HTR-8/SVneo (cell line): ENCODE data around the gene PLD6.
"Not testable (repeated sequence)": the region's sequence is repeated elsewhere in the genome, so short reads cannot be mapped to it uniquely, and the experiment has no call there.

Experiments
- DNase-seq: peaks from one replicate; pipeline ENCODE4 v3.0.0; 2011; ENCODE audit warnings: low spot score, mixed read lengths; ENCODE audit not compliant: insufficient read length
- FAIRE-seq: peaks from 2 replicates; lab custom pipeline; 2011; peaks lifted over from hg19 to GRCh38; lab: Jason Lieb, UNC

The PLD6 gene, protein sequence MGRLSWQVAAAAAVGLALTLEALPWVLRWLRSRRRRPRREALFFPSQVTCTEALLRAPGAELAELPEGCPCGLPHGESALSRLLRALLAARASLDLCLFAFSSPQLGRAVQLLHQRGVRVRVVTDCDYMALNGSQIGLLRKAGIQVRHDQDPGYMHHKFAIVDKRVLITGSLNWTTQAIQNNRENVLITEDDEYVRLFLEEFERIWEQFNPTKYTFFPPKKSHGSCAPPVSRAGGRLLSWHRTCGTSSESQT

DNA sequence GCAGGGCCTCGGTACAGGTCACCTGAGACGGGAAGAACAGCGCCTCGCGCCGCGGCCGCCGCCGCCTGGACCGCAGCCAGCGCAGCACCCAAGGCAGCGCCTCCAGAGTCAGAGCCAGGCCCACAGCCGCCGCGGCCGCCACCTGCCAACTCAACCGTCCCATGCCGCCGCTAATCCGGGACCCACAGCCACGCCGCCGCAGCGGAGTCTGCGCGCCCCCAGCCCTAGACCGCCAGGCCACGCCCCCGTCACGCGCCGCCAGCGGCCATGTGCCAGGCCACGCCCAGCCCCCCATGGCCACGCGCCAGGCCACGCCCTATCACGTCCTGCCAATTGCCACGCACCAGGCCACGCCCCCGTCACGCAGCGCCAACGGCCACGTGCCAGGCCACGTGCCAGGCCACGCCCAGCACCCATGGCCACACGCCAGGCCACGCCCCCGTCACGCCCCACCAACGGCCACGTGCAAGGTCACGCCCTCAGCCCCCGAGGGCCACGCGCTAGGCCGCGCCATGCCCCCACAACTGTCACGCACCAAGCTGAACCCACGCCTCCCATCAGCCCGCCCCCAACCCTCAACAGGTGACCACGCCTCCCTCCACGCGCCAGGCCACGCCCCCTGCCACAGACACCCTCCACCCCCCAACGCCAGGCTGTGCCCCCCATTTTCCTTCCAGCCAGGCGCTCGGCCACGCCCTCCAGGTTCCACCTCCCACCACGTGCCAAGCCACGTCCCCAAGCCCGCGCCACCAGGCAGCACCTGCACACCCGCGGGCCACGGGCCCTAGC, at the start of gene PLD6:
Gene PLD6, minus strand, starts transcription at position 210 of the 789 bp plus-strand sequence. Its CDS starts 47 bp downstream, at position 163.
- DNase-seq (peak; percentile 77), FAIRE-seq (peak; percentile 100)

DNA sequence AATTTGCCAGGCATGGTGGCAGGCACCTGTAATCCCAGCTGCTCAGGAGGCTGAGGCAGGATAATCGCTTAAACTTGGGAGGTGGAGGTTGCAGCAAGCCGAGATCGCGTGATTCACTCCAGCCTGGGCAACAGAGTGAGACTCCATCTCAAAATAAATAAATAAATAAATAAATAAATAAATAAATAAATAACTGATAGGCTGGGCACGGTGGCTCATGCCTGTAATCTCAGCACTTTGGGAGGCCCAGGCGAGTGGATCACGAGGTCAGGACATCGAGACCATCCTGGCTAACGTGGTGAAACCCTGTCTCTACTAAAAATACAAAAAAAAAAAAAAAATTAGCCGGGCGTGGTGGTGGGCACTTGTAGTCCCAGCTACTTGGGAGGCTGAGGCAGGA, 49.6 kb upstream of the PLD6 start:
- not testable (repeated sequence) for FAIRE-seq, DNase-seq

DNA sequence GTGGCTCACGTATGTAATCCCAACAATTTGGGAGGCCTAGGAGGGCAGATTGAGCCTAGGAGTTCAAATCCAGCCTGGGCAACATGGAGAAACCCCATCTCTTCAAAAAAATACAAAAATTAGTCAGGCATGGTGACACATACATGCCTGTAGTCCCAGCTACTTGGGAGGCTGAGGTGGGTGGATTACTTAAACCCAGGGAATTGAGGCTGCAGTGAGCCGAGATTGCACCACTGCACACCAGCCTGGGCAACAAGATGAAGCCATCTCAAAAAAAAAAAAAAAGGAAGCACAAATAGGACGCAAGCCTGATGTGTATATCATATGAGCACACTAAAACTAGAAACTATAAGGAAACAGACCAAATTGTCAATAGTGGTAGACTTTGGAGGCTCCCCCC, 47.9 kb upstream of the PLD6 start:
- FAIRE-seq: no peak

DNA sequence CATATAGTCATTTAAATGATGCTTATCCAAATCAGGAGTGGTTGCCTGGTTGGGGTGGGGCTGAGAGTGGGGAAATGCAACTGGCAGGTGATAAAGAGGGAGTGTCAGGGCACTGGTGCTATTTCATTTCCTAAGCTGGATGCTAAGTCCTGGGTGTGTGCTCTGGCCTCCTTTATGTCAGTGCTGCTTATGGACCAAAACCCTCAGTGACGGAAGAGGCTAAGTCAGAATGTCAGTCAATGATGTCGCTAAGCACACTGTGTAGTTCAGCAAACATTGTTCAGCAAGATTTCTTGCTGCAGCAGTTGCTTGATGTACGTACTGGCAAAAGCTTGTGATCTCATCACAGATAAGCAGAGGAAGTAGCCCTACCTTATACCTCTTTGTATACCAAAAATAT, 47.3 kb upstream of the PLD6 start:
- FAIRE-seq (no peak), DNase-seq (no peak)

More for the DNA sequence above, 47.9 kb upstream of the PLD6 start:
- DNase-seq: no peak

DNA sequence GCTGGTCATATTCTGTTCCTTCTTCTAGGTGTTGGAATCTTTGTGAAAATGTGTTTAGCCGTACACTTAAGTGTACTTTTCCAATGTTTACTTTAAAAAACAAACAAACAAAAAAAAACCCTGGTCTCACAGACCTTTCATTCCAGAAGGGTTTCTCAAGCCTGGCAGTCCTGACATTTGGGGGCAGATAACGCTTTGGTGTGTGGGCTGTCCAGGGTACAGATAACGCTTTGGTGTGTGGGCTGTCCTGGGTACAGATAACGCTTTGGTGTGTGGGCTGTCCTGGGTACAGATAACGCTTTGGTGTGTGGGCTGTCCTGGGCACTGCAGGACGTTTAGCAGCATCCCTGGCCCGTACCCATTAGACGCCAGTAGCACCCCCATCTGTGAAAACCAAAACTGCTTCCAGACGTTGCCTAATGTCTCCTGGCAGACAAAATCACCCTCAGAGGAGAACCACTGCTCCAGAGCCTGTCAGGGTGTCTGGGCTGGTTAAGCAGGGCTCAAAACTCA, 46.1 kb upstream of the PLD6 start:
- peak; percentile 71 for FAIRE-seq

DNA sequence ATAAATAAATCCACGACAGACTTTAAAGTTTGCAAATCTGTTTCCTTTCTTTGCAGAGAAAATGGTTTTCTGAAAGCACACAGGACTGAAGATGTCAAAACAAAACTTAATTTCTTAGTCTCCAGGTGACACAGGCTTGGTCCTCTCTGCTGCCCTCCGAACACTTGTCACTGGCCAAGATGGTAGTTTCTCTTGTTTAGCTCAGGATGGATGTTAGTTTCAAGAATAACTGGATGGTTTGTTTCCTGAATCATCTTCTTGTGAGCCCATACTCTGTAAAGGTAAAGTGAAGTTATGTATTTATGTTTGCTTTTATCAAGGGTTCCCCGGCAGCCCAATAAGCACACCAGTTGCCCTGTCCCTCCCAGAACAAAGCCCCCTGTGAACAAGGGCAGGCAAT, 40.7 kb upstream of the PLD6 start:
- no peak for FAIRE-seq
- no peak for DNase-seq

More for the DNA sequence above, 46.1 kb upstream of the PLD6 start:
- DNase-seq: no peak

DNA sequence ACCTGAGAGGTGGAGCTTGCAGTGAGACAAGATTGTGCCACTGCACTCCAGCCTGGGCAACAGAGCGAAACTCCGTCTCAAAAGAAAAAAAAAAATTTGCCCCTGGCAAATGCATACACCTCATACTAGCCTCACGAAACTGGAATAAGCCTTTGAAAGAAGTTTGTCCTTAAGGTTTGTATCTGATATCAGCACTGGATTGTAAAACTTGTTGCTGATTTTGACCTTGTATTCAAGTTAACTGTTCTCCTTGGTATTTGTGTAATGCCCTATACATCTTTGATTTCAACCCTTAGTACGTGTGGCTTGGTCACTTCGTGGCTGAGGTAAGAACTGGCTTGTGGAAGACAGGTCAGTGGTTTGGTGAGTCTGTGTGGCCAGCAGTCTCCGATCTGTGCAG, 37.0 kb upstream of the PLD6 start:
- DNase-seq (no peak), FAIRE-seq (no peak)

DNA sequence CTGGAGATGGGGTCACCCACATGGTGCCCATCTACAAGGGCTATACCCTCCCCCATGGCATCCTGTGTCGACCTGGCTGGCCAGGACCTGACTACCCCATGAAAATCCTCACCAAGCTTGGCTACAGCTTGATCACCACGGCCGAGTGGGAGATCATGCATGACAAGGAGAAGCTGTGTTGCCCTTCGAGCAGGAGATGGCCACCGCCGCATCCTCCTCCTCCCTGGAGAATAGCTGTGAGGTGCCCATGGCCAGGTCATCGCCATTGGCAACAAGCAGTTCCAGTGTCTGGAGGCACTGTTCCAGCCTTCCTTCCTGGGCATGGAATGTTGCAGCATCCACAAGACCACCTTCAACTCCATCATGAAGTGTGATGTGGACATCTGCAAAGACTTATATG, 36.1 kb upstream of the PLD6 start:
- DNase-seq (no peak), FAIRE-seq (no peak)

DNA sequence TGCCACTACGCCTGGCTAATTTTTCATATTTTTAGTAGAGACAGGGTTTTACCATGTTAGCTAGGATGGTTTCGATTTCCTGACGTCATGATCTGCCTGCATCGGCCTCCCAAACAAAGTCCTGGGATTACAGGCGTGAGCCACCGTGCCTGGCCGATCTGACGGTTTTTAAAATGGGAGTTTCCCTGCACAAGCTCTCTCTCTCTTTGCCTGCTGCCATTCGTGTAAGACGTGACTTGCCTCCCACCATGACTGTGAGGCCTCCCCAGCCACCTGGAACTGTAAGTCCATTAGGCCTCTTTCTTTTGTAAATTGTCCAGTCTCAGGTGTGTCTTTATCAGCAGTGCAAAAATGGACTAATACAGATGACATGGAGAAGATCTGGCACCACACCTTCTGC, 35.5 kb upstream of the PLD6 start:
- no peak for DNase-seq
- no peak for FAIRE-seq

DNA sequence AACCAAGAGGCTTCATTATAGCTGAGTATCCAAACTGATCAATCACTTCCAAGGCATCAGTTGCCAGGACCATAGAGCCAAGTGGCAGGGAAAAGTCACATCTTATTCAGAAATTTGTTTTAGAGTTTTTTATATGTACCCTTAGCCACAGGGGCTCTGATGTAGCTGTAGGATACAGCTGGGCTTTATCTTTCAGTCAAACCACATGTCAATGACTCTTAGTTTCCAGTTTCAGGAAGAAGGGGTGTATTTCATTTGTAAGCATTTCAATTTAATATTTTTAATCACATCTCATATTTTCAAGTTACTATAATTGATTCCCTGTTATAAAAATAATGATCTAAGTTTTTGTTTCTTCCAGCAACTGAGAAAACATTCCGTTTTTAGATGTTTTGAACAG, 33.7 kb upstream of the PLD6 start:
- no peak for FAIRE-seq
- DNase-seq: no peak

DNA sequence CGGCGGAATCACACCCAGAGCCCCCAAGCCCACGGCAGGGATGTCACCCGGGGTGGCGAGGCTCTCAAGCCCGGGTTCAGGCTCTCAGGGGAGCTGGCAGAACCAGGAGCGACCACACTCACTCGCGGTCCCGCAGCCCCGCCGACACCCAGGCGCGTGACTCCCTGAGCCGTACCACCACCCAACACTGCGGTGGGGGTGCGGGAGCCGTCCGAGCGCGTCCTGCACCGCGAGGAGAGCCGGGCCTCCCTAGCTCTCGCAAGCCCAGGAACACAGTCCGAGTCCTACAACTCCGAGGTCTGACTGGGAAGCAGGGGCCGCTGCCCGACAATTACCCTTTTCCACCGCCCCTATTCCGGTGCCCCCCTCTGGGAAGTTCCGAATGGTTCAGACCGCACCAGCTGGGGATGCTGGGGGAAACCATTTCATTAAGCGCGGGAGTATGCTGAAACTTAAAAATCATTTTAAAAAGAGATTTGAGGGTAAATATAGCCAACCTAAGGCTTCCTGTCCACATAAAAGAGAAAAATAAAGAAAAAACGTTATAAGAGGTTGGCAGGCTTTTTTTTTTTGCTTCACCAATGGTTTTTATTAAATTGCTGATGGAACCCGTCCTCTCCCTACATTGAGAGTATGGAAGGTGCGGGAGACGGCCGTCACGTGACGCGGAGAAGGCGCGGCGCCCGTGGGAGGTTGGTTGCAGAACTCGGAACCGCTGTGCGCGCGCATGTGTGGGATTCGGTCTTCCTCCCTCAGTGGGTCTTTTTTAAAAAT, 31.1 kb upstream of the PLD6 start, which contains the start of gene FLCN:
Gene FLCN, minus strand, starts transcription at position 143 of the 774 bp plus-strand sequence. CDS start 9,031 bp downstream, outside the sequence.
- FAIRE-seq: peak; percentile 36

DNA sequence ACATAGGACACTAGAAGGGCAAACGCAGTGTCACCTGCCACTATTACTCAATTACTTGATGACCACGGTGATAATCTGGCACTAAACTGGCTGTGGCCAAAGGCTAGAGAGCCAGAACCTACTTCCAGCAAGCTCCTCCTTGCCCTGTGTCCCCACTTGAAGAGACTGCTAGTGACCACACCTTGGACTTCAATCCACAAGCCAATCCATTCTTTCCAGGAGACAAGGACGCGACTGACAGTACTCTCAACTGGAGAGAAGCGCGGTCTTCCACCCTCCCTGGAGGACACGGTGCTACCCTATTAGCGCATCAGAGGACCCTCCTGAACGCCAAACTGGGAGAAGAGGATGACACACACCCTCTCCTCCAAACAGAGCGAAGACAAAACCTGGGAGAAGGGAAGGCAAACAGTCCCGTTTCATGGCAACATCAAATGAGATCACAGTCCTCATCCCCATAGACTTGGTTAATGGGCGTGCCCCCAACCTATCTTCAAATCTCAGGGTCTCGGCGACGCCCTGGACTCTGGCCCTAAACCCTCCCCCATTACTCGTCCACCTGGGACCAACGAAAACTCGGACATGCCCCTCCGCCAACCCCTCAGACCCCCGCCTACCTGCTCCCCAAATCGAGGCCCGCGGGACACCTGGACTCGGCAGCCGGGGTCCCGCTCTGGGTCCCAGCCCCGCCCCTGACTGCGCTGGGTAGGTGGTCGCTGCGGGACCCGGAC, 30.3 kb upstream of the PLD6 start:
- DNase-seq: peak; percentile 41
- FAIRE-seq: no peak

More for the DNA sequence above, 31.1 kb upstream of the PLD6 start, which contains the start of gene FLCN:
- DNase-seq: peak; percentile 94

DNA sequence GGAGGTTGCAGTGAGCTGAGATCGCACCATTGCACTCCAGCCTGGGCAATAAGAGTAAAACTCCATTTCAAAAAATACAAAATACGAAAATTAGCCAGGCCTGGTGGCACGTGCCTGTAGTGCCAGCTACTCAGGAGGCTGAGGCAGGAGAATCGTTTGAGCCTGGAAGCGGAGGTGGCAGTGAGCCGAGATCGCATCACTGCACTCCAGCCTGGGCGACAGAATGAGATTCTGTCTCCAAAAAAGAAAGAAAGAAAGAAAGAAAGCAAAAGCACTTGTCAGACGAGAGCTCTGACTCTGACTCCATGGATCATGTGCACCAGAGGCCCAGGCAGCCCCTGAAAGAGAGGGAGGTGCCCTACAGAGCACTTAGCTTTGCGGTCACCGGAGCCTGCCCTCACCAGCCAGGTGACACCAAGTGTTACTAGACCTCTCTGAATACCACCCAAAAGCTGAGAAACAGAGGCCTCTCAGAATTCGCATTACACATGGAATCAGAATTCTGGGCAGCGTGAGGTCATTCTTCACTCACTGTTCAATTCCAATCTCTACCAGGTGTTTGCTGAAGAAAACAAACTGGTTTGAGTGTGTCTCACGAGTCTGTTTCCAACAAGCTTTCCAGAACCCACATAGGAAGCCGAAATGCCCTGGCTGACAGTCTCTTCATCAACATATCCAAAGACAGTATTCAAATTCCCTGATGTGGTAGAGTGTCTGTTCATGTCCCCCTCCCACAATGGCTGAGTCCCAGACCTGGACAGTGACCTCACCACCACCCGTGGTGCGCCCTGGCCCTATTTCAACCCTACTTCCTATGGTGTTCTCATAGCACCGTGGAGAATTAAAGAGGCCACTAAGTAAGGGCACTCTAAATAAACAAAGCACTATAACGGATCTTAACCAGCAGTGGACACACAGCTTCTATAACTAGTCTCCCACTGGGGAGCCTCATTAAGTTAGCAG, 29.4 kb upstream of the PLD6 start:
- peak; percentile 57 for FAIRE-seq
- DNase-seq: no peak

DNA sequence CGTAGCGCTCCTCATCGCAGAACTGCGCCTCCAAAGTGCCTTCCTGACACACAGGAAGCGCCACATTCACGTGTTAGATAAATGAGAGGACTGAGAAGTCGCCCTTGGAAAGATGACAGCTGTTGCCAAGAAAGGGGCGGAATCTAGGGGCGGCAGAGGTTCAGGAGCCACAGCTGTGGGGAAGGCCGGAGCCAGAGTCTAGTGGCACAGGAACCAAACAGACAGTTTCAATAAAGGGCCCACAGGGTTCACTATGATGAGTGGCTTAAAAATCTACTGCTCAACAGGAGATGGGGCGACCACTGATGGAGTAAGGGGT, 26.1 kb upstream of the PLD6 start:
- FAIRE-seq: no peak
- DNase-seq: no peak

DNA sequence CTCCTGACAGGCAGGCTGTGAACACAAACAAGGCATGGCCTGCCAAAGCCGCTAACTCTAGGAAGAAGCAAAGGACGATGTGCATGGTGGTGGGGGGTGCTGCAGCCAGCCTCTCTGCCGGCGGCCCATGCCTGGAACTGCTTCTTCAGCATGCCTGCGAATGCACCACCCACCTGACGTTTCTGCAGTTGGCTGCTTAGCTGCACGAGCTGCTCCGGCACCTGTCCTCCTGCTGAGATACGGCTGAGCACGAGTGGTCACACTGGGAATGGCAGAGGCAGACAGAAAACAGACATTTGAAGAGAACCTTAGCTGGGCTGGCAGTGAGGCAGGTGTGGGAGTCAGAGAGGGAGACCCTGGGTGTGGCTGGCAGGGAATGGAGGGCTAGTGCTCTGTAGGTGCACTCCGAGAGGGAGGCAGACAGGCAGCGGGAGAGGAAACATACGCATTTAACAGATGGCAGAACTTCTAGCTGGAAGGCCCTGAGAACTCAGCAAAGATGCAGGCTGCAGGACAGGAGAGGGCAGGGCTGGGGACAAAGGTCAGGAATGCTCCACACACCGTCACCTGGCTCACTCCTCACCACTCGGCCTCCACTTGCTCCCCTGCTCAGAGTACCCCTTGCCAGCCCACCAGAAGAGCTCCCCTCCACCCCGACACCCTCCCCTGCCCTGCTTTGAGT, 25.6 kb upstream of the PLD6 start:
- DNase-seq: no peak
- FAIRE-seq: peak; percentile 55

DNA sequence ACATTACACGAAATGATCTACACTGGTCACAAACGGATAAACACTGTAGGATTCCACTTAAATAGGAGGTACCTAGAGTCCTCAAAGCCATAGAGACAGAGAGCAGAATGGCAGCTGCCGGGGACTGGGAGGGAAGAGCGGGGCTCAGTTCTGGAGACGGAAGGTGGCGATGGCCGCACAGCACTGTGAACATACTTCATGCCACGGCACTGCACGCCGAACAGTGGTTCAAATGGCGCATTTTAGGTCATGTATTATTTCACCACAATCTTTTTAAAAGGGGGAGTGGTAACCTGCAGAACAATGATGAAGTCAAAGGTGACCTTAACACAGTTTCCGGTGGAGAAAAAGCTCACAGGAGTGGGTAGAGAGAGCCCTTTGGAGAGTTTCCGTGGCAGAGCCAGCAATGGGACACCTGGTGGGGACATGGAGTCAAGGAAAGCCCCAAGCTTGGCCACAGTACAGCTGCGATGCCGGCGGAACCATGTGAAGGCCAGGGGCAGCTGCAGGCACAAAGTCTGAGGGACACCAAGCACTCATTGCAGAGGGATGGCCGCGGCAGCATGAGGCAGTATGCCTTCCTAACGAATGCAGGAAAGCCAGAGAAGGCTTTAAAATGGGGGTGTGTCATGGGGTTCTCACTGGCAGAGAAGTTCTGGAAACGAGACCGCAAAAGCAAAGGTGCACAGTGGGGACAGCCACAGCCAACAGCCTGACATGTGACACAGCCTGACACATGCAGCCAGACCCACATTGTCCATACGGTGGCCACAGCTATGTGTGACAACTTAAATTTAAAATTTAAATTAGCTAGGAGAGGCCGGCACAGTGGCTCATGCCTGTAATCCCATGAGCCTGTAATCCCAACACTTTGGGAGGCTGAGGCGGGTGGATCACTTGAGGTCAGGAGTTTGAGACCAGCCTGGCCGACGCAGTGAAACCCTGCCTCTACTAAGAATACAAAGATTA, 23.6 kb upstream of the PLD6 start:
- DNase-seq (no peak), FAIRE-seq (peak; percentile 68)
